ENCODE measurements around the gene ARPC2. TPM values are rescaled to one million over a fixed set of nuclear protein-coding genes. Genes with fewer than 3 reads are reported as not detected.

ARPC2 gene
- total and polyA plus RNA-seq, 2 of the 13 experiments (the other 11 are each of a cell fraction or from before 2014, with no cell fraction given): 168 to 303 TPM

DNA sequence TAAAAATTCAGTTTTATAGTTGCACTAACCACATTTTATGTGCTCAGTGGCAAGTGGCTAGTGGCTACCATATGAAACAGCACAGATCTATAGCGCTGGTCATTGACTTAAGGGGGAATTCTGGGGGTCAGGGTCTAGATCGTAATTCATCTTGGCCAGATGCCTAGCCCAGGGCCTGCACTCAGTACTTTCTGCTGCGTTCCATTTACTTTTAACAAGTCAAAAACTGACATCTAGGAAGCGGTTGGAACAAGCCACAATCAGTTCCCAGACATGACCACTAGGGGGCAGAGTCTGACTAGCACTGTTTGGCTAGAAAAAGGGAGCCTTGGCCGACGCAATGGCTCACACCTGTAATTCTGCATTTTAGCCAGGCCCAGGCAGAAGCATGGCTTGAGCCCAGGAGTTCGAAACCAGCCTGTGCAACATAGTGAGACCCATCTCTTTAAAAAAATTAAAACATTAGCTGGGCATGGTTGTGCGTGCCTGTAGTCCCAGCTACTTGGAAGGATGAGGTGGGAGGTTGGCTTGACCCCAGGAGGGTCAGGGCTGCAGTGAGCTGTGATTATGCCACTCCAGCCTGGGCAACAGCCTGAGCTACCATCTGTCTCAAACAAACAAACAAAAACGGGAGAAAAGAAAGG lies 84.3 kb downstream of the ARPC2 start (continued):
- TF ChIP-seq, protein P1, sequence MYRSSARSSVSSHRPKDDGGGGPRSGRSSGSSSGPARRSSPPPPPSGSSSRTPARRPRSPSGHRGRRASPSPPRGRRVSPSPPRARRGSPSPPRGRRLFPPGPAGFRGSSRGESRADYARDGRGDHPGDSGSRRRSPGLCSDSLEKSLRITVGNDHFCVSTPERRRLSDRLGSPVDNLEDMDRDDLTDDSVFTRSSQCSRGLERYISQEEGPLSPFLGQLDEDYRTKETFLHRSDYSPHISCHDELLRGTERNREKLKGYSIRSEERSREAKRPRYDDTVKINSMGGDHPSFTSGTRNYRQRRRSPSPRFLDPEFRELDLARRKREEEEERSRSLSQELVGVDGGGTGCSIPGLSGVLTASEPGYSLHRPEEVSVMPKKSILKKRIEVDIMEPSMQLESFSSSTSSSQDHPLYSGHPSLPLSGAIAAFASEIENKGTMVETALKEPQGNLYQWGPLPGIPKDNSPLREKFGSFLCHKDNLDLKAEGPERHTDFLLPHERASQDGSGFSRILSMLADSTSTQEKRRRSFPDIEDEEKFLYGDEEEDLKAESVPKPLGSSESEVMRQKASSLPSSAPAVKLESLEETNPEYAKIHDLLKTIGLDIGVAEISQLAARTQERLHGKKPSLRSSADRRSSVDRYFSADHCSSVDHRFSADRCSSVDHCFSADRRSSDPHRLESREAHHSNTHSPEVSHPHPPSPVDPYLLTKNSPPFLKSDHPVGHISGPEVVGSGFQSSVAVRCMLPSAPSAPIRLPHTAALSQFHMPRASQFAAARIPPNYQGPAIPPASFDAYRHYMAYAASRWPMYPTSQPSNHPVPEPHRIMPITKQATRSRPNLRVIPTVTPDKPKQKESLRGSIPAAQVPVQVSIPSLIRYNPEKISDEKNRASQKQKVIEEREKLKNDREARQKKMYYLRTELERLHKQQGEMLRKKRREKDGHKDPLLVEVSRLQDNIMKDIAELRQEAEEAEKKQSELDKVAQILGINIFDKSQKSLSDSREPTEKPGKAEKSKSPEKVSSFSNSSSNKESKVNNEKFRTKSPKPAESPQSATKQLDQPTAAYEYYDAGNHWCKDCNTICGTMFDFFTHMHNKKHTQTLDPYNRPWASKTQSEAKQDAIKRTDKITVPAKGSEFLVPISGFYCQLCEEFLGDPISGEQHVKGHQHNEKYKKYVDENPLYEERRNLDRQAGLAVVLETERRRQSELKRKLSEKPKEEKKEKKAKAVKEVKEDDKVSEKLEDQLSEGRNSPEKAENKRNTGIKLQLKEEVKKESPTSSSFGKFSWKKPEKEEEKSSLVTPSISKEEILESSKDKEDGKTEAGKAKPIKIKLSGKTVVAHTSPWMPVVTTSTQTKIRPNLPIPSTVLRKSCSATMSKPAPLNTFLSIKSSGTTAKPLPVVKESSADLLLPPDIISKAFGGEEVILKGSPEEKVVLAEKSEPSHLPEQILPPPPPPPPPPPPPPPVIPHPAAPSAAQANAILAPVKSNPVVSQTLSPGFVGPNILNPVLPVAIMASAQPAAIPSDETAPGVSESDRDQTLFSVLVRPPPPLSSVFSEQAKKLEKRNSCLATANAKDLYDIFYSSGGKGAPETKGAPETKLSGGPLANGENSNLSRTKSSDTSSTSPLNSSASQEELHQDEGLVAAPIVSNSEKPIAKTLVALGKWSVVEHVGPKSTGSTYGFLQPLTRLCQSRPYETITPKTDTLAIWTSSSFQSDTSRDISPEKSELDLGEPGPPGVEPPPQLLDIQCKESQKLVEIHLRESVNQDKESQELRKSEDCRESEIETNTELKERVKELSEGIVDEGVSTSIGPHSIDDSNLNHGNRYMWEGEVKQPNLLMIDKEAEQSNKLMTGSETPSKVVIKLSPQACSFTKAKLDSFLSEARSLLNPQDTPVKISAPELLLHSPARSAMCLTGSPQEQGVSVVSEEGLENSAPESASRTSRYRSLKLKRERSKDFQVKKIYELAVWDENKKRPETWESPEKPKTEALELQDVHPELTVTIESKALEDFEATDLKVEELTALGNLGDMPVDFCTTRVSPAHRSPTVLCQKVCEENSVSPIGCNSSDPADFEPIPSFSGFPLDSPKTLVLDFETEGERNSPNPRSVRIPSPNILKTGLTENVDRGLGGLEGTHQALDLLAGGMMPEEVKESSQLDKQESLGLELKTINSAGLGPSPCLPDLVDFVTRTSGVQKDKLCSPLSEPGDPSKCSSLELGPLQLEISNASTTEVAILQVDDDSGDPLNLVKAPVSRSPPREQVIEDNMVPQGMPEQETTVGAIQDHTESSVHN (CRISPR knock-in tag; IDR thresholded peaks at IDR 0.05): no peak
- peak; percentile 71; the same call in 1 of the 2 replicates for TF ChIP-seq PHF21A (CRISPR knock-in tag; IDR thresholded peaks at IDR 0.05)
- TF ChIP-seq ZKSCAN8 (CRISPR knock-in tag; IDR thresholded peaks at IDR 0.05; ENCODE audit: borderline replicate concordance): peak; percentile 49; the same call in 1 of the 2 replicates
- TF ChIP-seq SUZ12 (IDR thresholded peaks at IDR 0.05; ENCODE audit: low read depth, low read length): no peak
- TF ChIP-seq JUNB (CRISPR knock-in tag; IDR thresholded peaks at IDR 0.05; ENCODE audit: borderline replicate concordance): no peak
- peak; percentile 69; the same call in 1 of the 2 replicates for TF ChIP-seq FOXA3 (CRISPR knock-in tag; IDR thresholded peaks at IDR 0.05)
- TF ChIP-seq ZNF24 (IDR thresholded peaks at IDR 0.05): peak; percentile 23; the same call in 1 of the 2 replicates
- 0 out of 4 replicates have a peak, but pooled peaks have one; percentile 3 to 5 for TF ChIP-seq MAFK (conservative IDR thresholded peaks at IDR 0.05 in 1 of 2, IDR thresholded peaks at IDR 0.05 in 1 of 2; ENCODE audit: low read length in 2 of 2)
- TF ChIP-seq ZNF281 (CRISPR knock-in tag; IDR thresholded peaks at IDR 0.05; ENCODE audit: borderline replicate concordance): no peak
- TF ChIP-seq NFKBIZ (CRISPR knock-in tag; IDR thresholded peaks at IDR 0.05): 0 out of 2 replicates have a peak, but pooled peaks have one; percentile 23
- TF ChIP-seq HNRNPLL (IDR thresholded peaks at IDR 0.05; ENCODE audit: low read depth, low read length, poor library complexity, severe bottlenecking): no peak
- TF ChIP-seq TGIF2 (CRISPR knock-in tag; IDR thresholded peaks at IDR 0.05): 0 out of 2 replicates have a peak, but pooled peaks have one; percentile 30
- TF ChIP-seq ZNF317 (CRISPR knock-in tag; IDR thresholded peaks at IDR 0.05): peak; percentile 50; the same call in 1 of the 2 replicates
- TF ChIP-seq CEBPZ (IDR thresholded peaks at IDR 0.05; ENCODE audit: low read length): no peak
